OCI-M1 (cell line): ENCODE measurements around the gene DIP2B.

Source experiments
- DNase-seq: peaks from one replicate; lab custom pipeline; 2025; lab: John Stamatoyannopoulos, UW

Gene DIP2B

DNA sequence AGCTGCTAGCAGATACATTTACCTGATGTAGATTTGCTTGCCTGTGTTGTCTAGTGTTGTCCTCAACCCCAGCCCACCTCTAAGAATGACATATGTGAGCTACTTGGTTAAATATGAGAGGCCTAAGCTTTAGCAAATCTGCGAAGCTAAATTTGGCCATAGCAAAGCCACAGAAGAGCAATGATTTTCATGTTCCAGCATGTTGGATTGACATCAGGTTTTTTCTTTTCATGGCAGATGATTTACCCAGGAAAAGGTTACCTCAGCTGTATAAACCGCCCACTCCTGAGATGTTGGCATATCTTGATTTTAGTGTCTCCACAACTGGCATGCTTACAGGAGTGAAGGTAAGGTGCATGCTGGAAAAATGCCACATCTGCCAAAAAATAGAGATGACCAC, 222.7 kb downstream of the DIP2B start:
- no peak for DNase-seq

GRCh38 chr12:50728417-50728816, 223.6 kb downstream of the DIP2B start:
- DNase-seq = no peak

GRCh38 chr12:50728841-50729240, 224.1 kb downstream of the DIP2B start:
- no peak for DNase-seq

DNA sequence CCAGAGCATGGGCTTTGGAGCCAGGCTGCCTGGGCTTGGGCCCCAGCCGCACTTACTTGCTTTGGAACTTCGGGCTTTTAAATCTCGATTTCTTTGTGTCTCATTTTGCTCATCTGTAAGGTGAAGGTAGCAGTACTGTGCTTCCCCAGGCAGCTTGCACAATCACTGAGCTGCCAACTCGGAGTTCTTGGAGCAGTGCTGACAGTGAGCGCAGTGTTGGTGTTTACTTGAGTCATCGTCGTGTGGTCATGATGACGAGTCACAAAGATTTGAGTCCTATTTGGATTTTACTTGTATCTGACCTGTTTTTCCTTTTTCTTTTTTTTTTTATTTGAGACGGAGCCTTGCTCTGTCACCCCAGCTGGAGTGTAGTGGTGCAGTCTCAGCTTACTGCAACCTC, 227.8 kb downstream of the DIP2B start:
- DNase-seq = no peak

DNA sequence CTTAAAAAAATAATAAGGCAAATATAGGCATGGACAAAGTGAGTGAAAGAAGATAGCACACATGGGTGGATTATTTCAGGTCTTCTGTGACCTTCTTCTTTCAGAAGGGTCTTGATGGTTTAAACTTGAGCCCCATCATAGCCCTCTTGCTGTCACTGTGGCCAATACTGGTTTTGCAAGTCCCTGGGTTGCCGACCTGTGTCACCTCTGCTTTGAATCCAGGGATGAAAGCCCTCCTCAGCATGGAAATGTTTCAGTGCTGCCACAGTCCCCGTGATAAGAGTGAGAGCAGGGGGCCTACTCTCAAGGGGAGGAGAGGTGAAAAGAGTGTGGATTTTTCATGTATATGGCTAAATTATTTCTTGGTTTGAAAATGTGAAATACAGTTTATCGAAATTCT, 228.9 kb downstream of the DIP2B start:
- no peak for DNase-seq

- DNase-seq = peak; percentile 60
Observed at GRCh38 chr12:50734409-50735263, 229.9 kb downstream of the DIP2B start.

DNA sequence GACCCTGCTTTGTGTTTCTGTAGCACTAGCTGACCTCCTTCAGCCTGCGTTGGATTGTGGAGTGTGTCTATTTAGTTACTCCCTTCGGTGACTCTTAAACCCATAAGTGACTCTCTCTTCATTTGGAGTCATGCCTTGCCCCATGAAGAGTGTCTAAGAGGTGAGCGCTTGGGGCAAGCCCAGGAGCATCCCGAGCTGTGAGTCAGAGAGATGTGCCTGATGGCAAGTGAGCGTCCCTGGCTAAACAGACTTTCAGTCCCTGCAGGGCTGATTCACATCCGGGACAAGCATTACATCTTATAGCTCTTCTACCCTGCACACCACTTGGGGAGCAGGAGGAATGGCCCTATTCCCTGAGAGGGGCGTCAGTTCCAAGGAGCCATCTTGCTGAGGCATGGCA, 234.8 kb downstream of the DIP2B start:
- DNase-seq = no peak

- no peak for DNase-seq
Observed at GRCh38 chr12:50740307-50740706, 235.5 kb downstream of the DIP2B start.

DNA sequence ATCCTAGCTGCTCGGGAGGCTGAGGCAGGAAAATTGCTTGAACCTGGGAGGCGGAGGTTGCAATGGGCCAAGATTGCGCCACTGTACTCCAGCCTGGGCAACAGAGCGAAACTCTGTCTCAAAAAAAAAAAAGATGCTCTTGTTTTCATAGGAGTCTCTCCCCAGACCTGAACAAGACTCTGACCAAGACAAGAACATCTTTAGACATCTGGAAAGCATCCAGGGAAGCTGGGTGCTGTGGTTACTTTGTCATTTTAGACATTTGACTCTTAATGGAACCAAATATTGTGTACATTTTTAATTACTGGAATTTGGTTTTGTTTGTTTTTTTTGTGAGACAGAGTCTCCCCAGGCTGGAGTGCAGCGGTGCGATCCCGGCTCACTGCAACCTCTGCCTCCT, 238.0 kb downstream of the DIP2B start:
- no peak for DNase-seq

DNA sequence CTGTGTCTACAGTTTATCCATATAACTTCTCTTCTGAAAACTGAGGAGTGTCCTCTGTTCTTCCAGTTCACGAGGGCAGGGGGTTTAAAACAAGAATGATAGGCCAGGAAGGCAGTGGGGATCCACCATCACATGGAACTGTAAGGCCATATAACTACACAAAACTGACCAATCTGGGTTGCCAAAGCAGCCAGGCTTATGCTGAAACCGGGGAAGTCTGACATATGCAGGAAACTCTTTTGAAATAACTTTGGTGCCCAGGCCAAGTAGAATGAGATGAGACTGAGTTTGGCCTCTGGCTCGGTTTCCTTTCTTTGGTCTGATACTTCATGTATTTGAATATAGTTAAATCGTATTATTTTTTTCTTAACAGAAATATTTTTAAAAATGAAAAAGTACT, 241.1 kb downstream of the DIP2B start:
- DNase-seq = no peak

DNA sequence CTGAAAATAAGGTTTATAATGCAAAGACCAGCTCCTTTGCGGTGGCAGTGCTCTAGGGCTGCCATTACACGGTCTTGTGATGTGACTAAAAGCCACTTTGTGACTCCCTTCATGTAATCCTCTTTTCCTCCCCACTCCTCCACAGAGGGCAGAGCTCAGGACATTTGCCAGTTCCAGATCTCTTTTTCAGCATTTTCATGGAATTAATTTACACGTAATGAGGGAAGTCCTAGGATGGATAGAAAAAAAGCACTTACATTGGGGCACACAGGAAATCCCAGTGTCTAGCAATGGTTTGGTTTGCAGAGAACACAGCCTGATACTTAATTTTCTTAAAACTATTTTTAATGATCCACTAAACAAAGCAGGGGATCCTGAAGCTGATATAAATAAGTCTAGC, 241.6 kb downstream of the DIP2B start:
- DNase-seq = no peak

DNA sequence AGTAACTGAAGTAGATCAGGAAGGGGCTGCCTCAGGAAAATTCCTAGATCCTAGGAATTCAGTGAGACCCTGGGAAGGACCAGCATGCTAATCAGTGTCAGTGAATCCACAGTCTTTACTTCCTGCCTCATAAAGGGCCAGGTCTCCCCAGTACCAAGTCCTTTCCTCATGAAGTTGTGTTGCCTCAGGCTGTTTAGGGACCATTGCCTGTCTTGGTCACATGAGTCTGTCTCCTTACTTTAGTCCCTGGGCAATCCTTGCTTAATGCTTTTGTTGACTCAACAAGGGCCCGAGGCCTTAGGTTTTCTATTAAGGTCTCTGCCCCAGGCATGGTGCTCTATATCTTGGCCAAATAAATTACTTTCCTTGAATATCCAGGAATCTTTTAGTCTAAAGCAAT, 243.0 kb downstream of the DIP2B start:
- no peak for DNase-seq

- DNase-seq = peak; percentile 17
Observed at GRCh38 chr12:50749459-50749882, 244.7 kb downstream of the DIP2B start.

GRCh38 chr12:50750366-50750765, 245.6 kb downstream of the DIP2B start:
- no peak for DNase-seq

DNA sequence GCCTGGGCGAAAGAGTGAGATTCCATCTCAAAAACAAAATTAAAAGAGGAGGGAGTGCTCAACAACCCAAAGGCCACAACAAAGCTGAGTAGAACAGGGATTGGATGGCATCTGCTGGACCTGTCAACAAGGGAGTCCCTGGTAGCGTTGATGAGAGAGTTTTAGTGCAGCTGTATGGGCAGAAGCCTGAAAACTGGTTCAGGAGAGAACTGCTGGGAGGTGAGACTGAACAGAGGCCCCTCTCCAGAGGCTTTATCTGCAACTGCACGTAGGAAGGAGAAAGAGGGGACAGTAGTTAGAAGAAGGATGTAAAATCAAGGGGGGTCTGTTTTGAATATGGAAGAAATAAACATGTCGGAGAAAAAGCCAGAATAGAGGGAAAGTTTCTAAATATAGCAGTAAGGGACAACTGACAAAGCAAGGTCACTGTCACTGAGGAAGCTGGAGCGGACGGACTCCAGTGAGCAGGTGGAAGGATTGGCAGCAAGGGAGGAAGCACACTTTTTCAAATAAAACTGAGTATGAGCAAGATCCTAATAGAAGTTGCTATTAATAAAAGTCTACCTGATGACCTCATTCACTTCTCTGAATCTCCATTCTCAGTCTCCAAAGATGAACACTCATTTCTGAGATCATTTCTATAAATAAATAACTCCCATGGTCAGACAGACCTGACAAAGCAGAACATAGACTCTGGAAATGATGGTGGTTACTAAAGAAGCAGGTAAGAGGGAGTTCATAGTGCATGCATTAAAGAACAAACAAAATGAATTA, 247.3 kb downstream of the DIP2B start:
- DNase-seq = peak; percentile 25

GRCh38 chr12:50753232-50753769, 248.5 kb downstream of the DIP2B start:
- peak; percentile 12 for DNase-seq

DNA sequence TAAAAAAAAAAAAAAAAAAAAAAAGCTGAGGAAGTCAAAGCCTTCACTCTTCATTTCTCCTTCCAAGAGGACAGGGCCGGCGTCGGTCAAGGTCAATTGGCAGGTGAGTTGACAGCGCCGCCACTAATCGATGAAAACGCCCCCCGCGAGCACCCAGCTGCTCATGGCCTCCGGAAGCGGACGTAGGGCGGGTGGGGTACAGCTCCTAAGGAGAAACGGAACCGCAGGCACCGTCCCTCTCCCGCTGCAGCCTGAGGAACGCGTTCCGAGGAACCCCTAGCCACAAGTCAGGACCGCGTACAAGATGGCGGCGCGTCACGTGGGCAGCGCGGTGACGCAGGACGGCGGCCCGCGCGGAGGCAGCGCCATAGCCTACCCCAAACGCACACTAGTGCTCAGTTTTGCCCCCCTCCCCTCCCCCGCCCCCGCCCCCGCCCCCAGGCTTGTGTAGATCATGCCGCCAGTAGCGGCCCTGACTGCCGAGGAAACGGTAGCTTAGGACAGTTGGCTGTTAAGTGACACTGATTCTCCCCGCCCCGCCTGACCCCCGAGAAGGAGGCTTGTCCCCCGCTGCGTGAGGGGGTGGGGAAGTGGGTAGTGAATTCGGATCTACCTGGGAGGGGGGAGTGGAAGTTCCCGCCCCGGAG, 259.0 kb downstream of the DIP2B start, which contains the start of gene ATF1:
ATF1 (plus strand) TSS at position 463 of the 647 bp plus-strand sequence. CDS start 16,045 bp downstream, outside the sequence.
- peak; percentile 96 for DNase-seq

GRCh38 chr12:50764286-50765094, 259.7 kb downstream of the DIP2B start:
- DNase-seq = peak; percentile 73

DNA sequence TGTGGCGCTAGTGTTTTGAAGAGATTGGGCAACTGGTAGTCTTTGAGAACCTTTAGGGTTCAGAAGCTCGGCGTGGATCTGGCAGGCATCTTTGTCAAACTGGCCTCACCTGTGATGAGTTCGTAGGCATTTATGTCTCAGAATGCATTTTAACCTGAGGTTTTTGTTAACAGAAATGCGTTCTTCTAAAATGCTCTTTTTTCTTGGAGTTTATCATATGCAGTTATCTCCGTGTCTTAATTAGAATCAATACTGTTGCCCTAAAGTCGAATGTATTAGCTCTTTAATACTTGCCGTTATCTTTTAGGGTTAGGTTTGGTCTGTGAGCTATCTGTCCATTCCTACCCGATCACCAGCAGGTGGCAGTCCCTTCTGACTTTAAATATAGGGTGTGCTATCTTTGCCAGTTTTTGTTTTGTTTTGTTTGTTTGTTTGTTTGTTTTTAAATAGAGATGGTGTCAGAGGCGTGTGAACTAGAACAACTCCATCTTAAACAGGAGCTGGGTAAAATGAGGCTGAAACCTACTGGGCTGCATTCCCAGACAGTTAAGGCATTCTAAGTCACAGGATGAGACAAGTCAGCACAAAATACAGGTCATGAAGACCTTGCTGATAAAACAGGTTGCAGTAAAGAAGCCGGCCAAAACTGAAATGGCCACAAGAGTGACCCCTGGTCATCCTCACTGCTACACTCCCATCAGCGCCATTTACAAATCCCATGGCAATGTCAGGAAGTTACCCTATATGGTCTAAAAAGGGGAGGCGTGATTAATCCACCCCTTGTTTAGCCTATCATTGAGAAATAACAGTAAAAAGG, 260.5 kb downstream of the DIP2B start:
- DNase-seq = peak; percentile 74

- no peak for DNase-seq
Observed at GRCh38 chr12:50768391-50768790, 263.6 kb downstream of the DIP2B start.

GRCh38 chr12:50768813-50769212, 264.0 kb downstream of the DIP2B start:
- peak; percentile 84 for DNase-seq
